Breast epithelium (tissue), 4 donors: ENCODE measurements around the gene ENO4. TPM values are rescaled to one million over a fixed set of nuclear protein-coding genes. Genes with fewer than 3 reads are reported as not detected.

Source experiments
- DNase-seq, 2 donors: peaks; one replicate each; pipeline ENCODE4 v3.0.0-alpha.2; 2019; ENCODE audit warnings: low spot score in 2 of 2
- H3K27ac ChIP-seq, 2 donors: fragments of 200-600 bp; sonication (generic) in 1 of 2; one replicate each; pipeline ENCODE4 v1.5.1; 2016 to 2019; ENCODE audit warnings: mild to moderate bottlenecking in 1 of 2
- H3K27me3 ChIP-seq, 2 donors: fragments of 200-600 bp; sonication (generic) in 1 of 2; one replicate each; pipeline versions ENCODE4 v1.5.1 to v1.6.0; 2017 to 2019; ENCODE audit warnings: control low read depth in 1 of 2, mild to moderate bottlenecking in 1 of 2
- H3K36me3 ChIP-seq: fragments of 200-600 bp; one replicate; pipeline ENCODE4 v1.5.1; 2019
- H3K4me1 ChIP-seq, 2 donors: fragments of 200-600 bp; sonication (generic); one replicate each; pipeline ENCODE4 v1.5.1; 2016 to 2019; ENCODE audit warnings: control low read depth in 1 of 2
- H3K4me3 ChIP-seq, 3 donors: fragments of 200-600 bp; sonication (generic); 1 replicate in 2 of 3; 2 replicates in 1 of 3; pipeline ENCODE4 v1.5.1; 2016 to 2019; ENCODE audit warnings: mild to moderate bottlenecking in 3 of 3, moderate library complexity in 2 of 3
- H3K9me3 ChIP-seq, 2 donors: fragments of 200-600 bp; sonication (generic) in 1 of 2; one replicate each; pipeline ENCODE4 v1.5.1; 2016 to 2019; ENCODE audit warnings: control low read depth in 1 of 2
- CTCF ChIP-seq, 3 donors: fragments of 450-650 bp; IDR thresholded peaks; one replicate each; pipeline ENCODE4 v1.5.1; 2016 to 2017; ENCODE audit warnings: antibody characterized with exemption in 3 of 3, mild to moderate bottlenecking in 3 of 3, moderate library complexity in 3 of 3
- POLR2A ChIP-seq: fragments of 450-650 bp; IDR thresholded peaks from one replicate; pipeline ENCODE4 v1.6.1; 2016; ENCODE audit warnings: antibody characterized with exemption, mild to moderate bottlenecking, moderate library complexity
- POLR2AphosphoS5 ChIP-seq, 3 donors: sonication (generic); formaldehyde crosslinking; IDR thresholded peaks; one replicate each; pipeline ENCODE4 v1.6.1; 2017; ENCODE audit warnings: antibody characterized with exemption in 3 of 3
- intact Hi-C: fragments of 100-400 bp; cut with DNase I; formaldehyde crosslinking; loops from one replicate; pipeline ENCODE4 v1.15.1; 2023; ENCODE audit warnings: low total_unique reads
- total RNA-seq, 3 donors: library from RNA; depleted of rRNA; stranded (reverse); fragments of >200 nt; gene quantifications; one replicate each; pipeline ENCODE4 v1.1.0, GENCODE V29; 2016

Gene ENO4
- total RNA-seq, 3 donors from 2014 or later, result 0.16 to 1.9 (median 0.66) TPM

GRCh38 chr10:116848032-116848943 is 1.0 kb upstream of the ENO4 start:
- Histone ChIP-seq H3K27me3 (no peaks in the 10 kb centered on the region), H3K36me3 (no peaks in the 10 kb centered on the region), H3K4me1 (no peaks in the 10 kb centered on the region), H3K4me3 (peak overlapping the region; percentile 56 to 74 (median 69)), H3K27ac (peak overlapping the region; percentile 76 to 83), H3K9me3 (no peaks in the 10 kb centered on the region)
- intact Hi-C loops, result no loop called here
- TF ChIP-seq POLR2AphosphoS5 (IDR thresholded peaks at IDR 0.05), result no peak
- TF ChIP-seq POLR2A, result no peak
- no peak for TF ChIP-seq CTCF (IDR thresholded peaks at IDR 0.05)
- DNase-seq, result no peak

GRCh38 chr10:116848944-116849247 is 403 bp upstream of the ENO4 start:
- peak overlapping the region; percentile 76 to 83 for H3K27ac ChIP-seq
- TF ChIP-seq CTCF (IDR thresholded peaks at IDR 0.05) (no peak), POLR2A (no peak), POLR2AphosphoS5 (IDR thresholded peaks at IDR 0.05) (no peak)
- intact Hi-C loops, result no loop called here

GRCh38 chr10:116850058-116850611 is 836 bp downstream of the ENO4 start:
- intact Hi-C loops, result no loop called here
- H3K4me3 ChIP-seq, result peak overlapping the region; percentile 56 to 74 (median 69)
- TF ChIP-seq CTCF (IDR thresholded peaks at IDR 0.05), result no peak
- no peak for TF ChIP-seq POLR2A
- TF ChIP-seq POLR2AphosphoS5 (IDR thresholded peaks at IDR 0.05), result no peak
- no peaks in the 10 kb centered on the region for H3K4me1 ChIP-seq
- no peaks in the 10 kb centered on the region for H3K36me3 ChIP-seq
- no peak for DNase-seq
- H3K27ac ChIP-seq, result peak overlapping the region; percentile 76 to 83
- H3K9me3 ChIP-seq, result no peaks in the 10 kb centered on the region
- no peaks in the 10 kb centered on the region for H3K27me3 ChIP-seq

More at GRCh38 chr10:116848944-116849247, 403 bp upstream of the ENO4 start:
- H3K4me1 ChIP-seq, result no peaks in the 10 kb centered on the region
- no peaks in the 10 kb centered on the region for H3K36me3 ChIP-seq
- H3K4me3 ChIP-seq, result peak overlapping the region; percentile 56 to 74 (median 69)
- no peak for DNase-seq
- H3K27me3 ChIP-seq, result no peaks in the 10 kb centered on the region
- no peaks in the 10 kb centered on the region for H3K9me3 ChIP-seq

GRCh38 chr10:116852246-116852645 is 2.9 kb downstream of the ENO4 start:
- no peak for DNase-seq
- intact Hi-C loops, result no loop called here
- no peak overlapping the region for H3K27ac ChIP-seq
- no peaks in the 10 kb centered on the region for H3K4me1 ChIP-seq
- TF ChIP-seq POLR2A (no peak), CTCF (IDR thresholded peaks at IDR 0.05) (no peak), POLR2AphosphoS5 (IDR thresholded peaks at IDR 0.05) (no peak)
- H3K27me3 ChIP-seq, result no peaks in the 10 kb centered on the region
- H3K9me3 ChIP-seq, result no peaks in the 10 kb centered on the region
- no peak overlapping the region for H3K4me3 ChIP-seq
- H3K36me3 ChIP-seq, result no peaks in the 10 kb centered on the region

GRCh38 chr10:116853287-116853686 is 4.0 kb downstream of the ENO4 start:
- H3K27ac ChIP-seq, result no peak overlapping the region
- intact Hi-C loops, result no loop called here
- no peaks in the 10 kb centered on the region for H3K36me3 ChIP-seq
- no peaks in the 10 kb centered on the region for H3K9me3 ChIP-seq
- no peaks in the 10 kb centered on the region for H3K27me3 ChIP-seq
- no peaks in the 10 kb centered on the region for H3K4me1 ChIP-seq
- H3K4me3 ChIP-seq, result no peak overlapping the region
- TF ChIP-seq POLR2AphosphoS5 (IDR thresholded peaks at IDR 0.05) (no peak), POLR2A (no peak), CTCF (IDR thresholded peaks at IDR 0.05) (no peak)
- no peak for DNase-seq
